Activated CD4-positive, alpha-beta T cell treated with anti-CD3 and anti-CD28 coated beads, Interleukin-2, amount 50 U/mL, for 1 hour (primary cell): ENCODE results near the gene DNAH1.

Experiments used
- DNase-seq: peaks from one replicate; pipeline ENCODE4 v3.0.0-alpha.2; 2020

DNAH1 gene

GRCh38 chr3:52393959-52394670 is 78.0 kb downstream of the DNAH1 start:
- DNase-seq: no peak

- DNase-seq: no peak
These were observed 78.8 kb downstream of the DNAH1 start for GRCh38 chr3:52394751-52395502.

GRCh38 chr3:52395503-52395865 is 79.4 kb downstream of the DNAH1 start:
- DNase-seq: no peak

GRCh38 chr3:52396011-52396906 is 80.1 kb downstream of the DNAH1 start:
- no peak for DNase-seq

GRCh38 chr3:52396907-52397591 is 80.9 kb downstream of the DNAH1 start:
- no peak for DNase-seq

- no peak for DNase-seq
These were observed 81.7 kb downstream of the DNAH1 start for GRCh38 chr3:52397676-52398399.

- DNase-seq: no peak
These were observed 82.6 kb downstream of the DNAH1 start for GRCh38 chr3:52398670-52399081.

GRCh38 chr3:52399131-52399530 is 83.0 kb downstream of the DNAH1 start:
- DNase-seq: no peak

GRCh38 chr3:52399593-52399992 is 83.5 kb downstream of the DNAH1 start:
- no peak for DNase-seq

- DNase-seq: no peak
These were observed 84.2 kb downstream of the DNAH1 start for GRCh38 chr3:52400275-52400793.

GRCh38 chr3:52401021-52401420 is 84.9 kb downstream of the DNAH1 start:
- no peak for DNase-seq

GRCh38 chr3:52401551-52401950 is 85.4 kb downstream of the DNAH1 start:
- no peak for DNase-seq

- DNase-seq: no peak
These were observed 86.0 kb downstream of the DNAH1 start for GRCh38 chr3:52402101-52402521.

GRCh38 chr3:52402706-52403270 is 86.7 kb downstream of the DNAH1 start:
- no peak for DNase-seq

GRCh38 chr3:52403271-52403841 is 87.2 kb downstream of the DNAH1 start:
- DNase-seq: no peak

- DNase-seq: no peak
These were observed 87.8 kb downstream of the DNAH1 start for GRCh38 chr3:52403955-52404354.

- DNase-seq: no peak
These were observed 88.3 kb downstream of the DNAH1 start for GRCh38 chr3:52404391-52404790.

GRCh38 chr3:52405066-52405465 is 88.9 kb downstream of the DNAH1 start:
- no peak for DNase-seq

- no peak for DNase-seq
These were observed 89.5 kb downstream of the DNAH1 start for GRCh38 chr3:52405601-52406110.

GRCh38 chr3:52406231-52406661 is 90.1 kb downstream of the DNAH1 start:
- DNase-seq: no peak
